HG03135 (cell line): Measurements from ENCODE around the gene TUBA1C.
"Not testable (repeated sequence)": the region's sequence is repeated elsewhere in the genome, so short reads cannot be mapped to it uniquely, and the experiment has no call there.

Experiments
- ATAC-seq: cut with Tn5 transposase; IDR thresholded peaks from one replicate; pipeline ENCODE4 v1.9.1; 2021; ENCODE audit warnings: mild to moderate bottlenecking, moderate library complexity; ENCODE audit not compliant: unreplicated experiment

Gene TUBA1C

DNA sequence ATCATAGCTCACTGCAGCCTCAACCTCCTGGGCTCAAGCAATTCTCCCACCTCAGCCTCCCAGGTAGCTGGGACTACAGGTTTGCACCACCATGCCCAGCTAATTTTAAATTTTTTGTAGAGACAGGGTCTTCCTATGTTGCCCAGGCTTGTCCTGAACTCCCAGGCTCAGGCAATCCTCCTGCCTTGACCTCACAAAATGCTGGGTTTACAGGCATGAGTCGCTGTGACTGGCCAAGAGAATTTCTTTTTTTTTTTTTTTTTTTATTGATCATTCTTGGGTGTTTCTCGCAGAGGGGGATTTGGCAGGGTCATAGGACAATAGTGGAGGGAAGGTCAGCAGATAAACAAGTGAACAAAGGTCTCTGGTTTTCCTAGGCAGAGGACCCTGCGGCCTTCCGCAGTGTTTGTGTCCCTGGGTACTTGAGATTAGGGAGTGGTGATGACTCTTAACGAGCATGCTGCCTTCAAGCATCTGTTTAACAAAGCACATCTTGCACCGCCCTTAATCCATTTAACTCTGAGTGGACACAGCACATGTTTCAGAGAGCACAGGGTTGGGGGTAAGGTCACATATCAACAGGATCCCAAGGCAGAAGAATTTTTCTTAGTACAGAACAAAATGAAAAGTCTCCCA, 18.0 kb downstream of the TUBA1C start:
- not testable (repeated sequence) for ATAC-seq

DNA sequence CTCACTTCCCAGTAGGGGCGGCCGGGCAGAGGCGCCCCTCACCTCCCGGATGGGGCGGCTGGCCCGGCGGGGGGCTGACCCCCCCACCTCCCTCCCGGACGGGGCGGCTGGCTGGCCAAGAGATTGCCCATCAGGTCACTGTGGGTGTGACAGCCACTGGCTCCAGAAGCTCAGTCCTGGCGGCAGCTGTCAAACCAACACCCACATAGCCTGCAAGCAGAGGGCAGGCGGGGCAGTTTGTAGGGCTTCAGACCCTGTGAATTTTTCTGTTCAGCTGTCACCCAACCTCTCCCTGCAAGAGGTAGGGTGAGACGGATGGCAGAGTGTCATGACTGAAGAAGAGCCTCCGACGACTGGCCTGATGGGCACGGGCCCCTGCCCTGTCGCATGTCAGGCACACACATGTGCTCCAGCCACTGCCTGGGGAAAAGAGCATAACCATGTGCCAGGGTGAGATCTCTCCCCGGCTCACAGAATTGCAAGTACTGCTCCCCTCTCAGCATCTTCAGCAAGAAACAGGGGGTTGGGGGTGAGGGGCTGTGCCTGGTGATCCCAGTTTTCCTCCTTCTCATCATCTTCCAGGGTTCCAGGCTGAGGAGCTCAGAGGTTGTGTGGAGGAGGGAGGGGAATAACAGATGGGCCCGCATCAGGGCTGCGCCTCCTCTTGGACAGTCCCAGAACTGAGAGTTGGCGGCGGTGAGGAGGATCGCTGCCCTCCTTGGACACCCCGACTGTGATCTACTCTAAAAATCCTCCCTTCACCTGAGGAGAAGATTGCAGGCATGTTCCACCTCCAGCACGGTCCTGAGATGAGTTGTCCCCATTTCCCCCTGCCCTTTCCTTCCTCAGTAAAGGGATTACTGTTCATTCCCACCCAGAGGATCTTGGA, 18.9 kb downstream of the TUBA1C start:
- no peak for ATAC-seq

DNA sequence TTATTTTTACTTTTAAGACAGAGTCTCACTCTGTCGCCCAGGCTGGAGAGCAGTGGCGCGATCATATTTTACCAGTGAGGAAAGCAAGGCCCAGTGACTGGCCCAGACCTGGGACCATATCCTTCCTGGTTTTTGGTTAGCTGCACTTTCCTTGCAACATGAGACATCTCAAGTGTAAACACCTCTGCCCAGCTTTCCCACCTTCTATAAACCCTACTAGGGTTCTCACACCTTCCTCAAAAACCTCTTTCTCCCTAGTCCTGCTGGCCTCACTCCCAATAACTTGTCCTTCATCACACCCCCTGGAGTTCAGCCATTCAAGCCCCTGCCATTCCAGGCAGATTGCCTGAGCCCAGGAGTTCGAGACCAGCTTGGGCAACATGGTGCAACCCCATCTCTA, 19.8 kb downstream of the TUBA1C start:
- no peak for ATAC-seq

DNA sequence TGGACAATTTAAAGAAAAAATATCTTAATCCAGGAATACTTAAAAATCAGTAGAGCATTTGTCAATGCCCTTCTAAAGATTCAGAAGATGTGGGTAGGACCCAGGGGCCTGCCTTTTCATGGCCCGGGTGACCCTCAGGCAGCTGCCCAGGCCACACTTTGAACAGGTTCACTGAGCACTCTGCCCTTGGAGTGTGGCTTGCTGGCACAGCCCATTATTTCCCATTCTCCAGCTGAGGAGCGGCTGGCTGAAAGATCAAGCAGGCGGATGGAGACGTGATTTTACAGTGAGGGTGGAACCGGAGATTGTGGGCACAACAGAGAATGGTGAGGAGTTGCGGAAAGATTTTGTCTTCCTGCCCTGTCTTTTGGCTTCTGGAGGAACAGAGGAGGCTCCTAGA, 23.0 kb downstream of the TUBA1C start:
- no peak for ATAC-seq

DNA sequence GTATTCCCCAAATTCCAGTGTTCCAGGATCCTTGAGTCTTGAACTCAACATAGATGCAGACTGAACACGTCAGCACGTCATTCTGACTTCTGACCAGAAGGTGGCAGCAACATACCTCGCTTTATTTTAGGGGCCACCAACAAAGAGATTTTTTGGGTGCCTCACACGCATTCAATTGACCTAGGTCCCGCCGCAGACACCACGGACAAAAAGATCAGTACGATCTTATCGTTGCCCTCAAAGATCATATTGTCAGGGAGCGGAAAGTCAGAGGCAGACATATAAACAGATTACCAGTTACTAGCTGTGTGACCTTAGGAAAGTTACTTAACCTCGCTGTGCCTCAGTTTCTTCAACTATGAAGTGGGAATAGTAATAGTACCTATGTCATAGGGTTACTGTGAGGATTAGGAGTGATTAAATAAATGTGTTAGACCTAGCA, 23.6 kb downstream of the TUBA1C start:
- ATAC-seq, result no peak

DNA sequence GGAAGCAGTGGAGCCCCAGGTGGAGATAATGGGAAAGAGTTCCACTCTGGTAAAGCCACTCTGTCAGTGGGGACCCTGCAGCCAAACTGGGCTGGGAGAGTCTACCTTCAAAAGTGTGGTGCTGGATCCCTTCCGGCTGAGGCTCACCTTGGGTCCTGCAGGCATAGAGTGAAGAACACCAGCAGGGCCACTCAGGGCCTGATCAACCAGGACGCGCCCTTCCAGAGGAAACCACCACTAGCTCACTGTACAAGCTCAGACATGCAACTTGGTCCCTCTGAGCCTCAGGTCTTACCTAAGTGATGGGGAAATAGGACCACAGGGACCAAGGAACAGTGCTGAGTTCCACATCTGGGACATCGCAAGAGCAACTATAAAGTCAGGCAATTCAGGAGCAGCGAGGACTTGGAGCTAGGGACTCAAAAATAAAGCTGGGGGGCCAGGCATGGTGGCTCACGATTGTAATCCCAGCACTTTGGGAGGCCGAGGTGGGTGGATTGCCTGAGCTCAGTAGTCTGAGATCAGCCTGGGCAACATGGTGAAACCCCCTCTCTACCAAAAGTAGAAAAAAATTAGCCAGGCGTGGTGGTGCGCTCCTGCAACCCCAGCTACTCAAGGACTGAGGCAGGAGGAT, 24.2 kb downstream of the TUBA1C start:
- no peak for ATAC-seq

DNA sequence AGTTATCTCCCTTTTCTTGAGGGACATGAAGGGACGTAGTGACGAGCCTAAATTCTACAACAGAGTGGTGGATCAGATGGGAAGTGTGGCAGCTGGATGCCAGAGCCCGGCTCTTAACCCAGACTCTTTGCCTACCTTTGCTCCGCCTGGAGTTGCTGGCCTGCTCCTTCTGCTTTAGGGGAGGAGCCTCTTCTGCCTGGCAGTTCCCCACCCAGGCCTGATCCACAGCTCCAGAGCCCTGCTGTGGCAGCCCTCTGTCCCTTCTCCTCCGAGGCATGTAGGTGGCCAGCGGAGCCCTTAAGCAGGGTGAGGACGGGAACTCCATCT, 27.8 kb downstream of the TUBA1C start:
- ATAC-seq, result no peak

DNA sequence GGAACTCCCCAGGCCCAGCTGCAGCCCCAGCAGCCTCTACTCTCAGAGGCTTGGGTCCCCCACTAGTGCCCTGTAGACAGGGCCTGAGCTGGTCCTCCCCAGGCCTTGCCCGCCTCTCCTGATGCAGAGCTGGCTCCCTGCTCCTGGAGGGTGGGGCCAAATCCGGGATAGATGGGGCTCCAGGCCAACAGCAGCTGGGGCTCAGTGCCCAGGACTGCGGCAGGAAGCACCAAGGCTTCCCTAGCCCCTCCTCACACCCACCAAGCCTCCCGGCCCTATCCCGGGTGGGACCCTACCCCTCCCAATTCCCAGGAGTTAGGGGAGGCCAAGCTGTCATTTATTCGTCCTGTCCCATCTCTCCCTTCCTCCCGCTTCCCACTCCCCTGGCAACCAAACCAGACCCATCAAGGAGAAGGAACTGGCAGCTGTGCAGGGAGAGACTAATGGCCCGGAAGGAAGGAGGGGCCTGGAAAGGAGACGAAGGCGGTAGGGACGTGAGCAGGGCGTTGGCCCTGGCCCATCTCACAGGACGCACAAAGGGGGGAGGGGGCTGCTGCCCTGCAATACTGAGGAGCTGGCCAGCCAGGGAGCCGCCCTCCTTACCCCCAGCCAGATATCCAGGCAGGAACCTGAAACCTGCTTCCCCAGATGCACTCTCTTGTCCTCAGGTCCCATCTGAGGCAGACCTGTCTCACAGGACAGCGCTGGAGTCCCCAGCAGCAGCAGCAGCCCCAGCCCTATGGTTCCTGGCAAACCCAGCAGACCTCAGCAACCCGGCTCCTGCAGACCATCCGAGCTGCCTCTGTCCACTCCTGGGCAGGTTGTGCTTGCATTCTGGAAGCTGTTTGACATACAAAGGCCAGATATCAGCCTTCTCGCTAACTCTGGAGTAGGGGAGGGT, 28.4 kb downstream of the TUBA1C start:
- ATAC-seq, result no peak

DNA sequence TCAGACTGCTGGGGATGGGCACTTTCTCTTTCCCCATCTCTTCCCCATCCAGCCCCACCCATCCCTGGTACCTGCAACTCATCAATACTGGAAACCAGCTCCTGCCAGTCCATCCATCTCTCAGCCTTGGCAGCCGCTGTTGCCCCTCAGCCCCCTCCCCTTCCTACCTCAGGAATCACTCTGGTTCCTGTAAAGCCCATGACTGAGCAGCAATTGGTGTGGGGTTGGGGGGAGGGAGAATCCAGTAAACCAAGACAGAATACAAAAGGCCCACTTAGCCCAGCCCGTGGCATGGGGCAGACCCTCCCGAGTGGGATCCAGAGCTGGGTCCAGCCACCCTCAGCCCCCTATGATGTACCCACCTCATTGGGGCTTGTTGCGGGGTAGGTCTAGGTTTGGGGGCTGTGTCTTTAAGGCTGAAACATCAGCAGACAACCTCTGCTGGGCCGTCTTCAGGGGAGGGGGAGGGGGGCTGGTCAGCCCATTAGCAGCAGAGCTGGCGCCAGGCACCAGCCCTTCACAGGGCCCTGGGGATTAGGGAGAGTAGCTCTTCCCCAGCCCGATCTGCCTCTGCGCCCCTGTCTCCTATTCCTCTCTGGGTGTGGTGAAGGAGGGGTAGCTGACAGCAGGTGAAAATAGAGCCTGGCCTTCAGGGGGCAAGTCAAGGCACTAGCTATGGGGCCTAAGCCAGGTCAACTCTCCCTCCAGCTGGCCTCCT, 29.4 kb downstream of the TUBA1C start:
- ATAC-seq, result no peak

DNA sequence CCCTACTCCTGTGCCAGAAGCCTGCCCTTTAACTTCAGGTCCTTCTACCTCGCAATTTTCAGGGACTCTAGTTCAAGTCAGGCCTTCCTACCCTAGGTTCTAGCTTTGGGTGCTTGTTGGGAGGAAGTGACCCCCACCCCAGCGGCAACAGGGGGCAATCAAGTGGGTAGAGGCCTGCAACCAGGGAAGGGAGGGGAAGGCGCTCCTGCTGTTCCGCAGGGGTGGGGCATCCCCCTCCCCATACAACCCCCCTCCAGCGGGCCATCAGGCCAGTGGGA, 29.9 kb downstream of the TUBA1C start:
- ATAC-seq, result no peak

DNA sequence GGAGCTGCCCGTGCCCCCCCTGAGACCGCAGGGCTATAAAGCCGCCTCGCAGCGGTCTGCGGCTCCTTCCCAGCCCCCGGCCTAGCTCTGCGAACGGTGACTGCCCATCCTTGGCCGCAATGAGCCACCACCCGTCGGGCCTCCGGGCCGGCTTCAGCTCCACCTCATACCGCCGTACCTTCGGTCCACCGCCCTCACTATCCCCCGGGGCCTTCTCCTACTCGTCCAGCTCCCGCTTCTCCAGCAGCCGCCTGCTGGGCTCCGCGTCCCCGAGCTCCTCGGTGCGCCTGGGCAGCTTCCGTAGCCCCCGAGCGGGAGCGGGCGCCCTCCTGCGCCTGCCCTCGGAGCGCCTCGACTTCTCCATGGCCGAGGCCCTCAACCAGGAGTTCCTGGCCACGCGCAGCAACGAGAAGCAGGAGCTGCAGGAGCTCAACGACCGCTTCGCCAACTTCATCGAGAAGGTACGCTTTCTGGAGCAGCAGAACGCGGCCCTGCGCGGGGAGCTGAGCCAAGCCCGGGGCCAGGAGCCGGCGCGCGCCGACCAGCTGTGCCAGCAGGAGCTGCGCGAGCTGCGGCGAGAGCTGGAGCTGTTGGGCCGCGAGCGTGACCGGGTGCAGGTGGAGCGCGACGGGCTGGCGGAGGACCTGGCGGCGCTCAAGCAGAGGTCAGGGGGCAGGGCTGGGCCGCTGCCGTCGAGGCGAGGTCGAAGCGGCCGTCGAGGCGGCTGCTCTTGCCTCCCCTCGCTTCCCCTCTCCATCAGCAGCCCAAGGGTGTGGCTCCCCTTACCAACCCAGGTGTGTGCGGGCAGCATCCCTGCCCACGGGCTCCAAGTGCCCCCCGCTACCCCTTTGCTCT, 30.4 kb downstream of the TUBA1C start, which contains the start of gene PRPH:
Gene PRPH (plus strand): TSS at position 66 of the 855 bp plus-strand sequence. CDS start 54 bp downstream, at position 120.
- ATAC-seq, result no peak

DNA sequence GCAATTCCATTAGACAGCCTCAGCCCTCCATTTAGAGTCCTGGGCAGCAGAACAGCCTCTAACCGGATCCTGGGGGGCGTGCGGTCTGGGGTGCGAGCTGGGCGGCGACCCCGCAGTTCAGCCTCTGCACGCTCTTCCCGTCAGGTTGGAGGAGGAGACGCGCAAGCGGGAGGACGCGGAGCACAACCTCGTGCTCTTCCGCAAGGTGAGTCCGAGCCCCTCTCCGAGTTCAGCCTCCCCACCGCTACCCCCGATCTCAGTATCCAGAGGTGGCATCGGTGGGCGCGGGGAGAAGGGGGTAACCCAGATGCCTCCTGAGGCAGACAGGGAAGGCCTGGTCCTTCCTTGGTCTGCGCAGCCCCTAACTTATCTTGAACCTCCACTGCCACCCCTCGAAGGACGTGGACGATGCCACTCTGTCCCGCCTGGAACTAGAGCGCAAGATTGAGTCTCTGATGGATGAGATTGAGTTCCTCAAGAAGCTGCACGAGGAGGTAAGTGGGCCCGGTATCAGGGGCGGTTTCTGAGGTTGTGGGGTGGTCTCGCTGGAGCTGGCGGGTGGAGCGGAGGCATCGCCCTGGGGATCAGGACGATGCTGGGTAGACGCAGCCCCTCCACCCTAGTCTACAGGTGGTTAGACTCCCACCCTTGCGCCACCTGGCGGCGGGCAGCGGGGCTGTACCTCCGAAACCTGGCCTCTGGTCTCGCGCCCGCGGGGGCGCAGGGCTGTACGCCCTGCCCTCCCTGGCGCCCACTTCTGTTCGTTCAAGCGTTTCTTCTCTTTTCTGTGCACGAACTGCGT, 31.4 kb downstream of the TUBA1C start:
- no peak for ATAC-seq

DNA sequence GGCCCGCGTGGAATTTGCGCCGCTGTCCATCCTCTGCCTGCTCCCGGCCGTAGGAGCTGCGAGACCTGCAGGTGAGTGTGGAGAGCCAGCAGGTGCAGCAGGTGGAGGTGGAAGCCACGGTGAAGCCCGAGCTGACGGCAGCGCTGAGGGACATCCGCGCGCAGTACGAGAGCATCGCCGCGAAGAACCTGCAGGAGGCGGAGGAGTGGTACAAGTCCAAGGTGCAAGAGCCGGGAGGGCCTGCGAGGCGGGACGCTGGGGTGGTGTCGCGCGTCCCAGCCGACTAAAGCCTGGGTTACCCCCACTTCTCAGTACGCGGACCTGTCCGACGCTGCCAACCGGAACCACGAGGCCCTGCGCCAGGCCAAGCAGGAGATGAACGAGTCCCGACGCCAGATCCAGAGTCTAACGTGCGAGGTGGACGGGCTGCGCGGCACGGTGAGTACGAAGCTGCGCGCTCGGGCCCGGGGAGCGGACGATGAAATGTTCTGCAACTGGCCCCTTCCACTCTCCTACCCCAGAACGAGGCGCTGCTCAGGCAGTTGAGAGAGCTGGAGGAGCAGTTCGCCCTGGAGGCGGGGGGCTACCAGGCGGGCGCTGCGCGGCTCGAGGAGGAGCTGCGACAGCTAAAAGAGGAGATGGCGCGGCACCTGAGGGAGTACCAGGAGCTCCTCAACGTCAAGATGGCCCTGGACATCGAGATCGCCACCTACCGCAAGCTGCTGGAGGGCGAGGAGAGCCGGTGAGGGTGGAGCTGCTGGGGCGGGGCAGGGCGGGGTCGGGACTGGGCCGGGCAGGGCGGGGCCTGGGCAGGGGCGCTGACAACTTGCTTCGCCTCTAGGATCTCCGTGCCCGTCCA, 32.2 kb downstream of the TUBA1C start:
- no peak for ATAC-seq

DNA sequence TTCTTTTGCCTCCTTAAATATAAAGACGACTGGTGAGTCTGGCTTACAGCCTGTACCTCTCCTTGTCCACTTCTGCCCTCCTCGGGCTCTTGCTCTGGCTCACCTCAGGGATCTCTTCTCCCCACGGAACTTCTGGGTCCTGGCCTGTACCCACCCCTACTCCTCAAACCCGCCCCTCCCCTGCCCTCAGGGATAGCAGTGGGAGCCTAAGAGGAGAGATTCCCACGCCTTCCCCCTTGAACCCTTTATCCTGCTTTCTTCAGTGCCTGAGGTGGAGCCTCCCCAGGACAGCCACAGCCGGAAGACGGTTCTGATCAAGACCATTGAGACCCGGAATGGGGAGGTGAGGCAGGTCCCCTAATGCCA, 32.8 kb downstream of the TUBA1C start:
- ATAC-seq, result no peak

DNA sequence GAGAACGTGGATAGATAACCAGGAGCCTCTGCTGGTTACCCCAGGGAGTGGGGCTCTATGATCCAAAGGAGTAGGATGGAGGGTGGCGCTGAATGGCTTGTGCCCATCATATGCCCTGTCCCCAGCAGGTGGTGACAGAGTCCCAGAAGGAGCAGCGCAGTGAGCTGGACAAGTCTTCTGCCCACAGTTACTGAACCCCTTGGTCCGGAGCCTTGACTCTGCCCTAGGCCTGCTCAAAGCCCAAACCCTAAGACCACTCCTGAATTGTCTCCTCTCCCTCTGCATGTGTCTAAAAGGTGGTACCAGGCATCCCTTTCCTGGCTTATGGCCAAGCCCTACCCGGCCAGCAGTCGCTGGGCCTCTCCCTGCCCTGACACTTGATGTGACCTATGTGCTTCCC, 33.3 kb downstream of the TUBA1C start:
- no peak for ATAC-seq

DNA sequence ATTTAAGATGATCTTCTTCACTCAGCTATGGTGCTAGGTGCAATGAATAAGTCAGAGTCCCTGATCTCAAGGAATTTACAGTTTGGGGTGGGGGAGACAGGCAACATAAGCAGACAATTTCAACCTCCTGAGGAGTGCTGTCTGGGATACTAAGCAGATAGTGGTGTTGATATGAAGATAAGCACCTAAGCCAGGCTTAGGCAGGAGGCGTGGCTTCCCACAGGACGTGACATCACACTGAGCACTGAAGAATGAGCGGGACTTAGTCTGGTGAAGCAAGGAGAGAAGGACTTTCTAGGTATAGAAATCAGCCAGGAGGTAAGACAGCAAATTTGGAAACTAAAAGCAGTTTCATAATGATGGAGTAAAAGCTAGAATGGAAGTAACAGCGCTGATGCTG, 36.9 kb downstream of the TUBA1C start:
- no peak for ATAC-seq

DNA sequence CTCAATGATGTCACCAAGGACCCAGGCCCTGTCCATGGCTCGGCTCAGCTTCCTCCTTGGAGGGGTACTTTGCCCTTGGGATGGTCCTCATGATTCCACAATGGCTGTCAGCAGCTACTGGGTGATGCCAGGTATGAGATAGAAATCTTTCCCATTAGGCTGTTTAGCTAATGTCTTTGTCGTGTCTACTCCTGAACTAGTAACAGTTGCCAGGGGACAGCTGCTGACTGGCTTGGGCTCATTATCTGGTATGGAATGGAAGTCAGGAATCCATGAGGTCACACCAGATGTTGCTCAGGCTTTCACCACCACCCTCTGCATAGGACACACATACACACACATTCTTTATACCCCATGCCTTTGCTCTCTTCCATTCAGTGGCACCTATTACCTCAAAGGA, 39.3 kb downstream of the TUBA1C start:
- ATAC-seq, result no peak
